Measurements from ENCODE around the gene TET2.

TET2 gene

GRCh38 chr4:105189855-105190650, 43.4 kb downstream of the TET2 start:
- no peak for DNase-seq

- DNase-seq = no peak
These were observed 45.0 kb downstream of the TET2 start for GRCh38 chr4:105191621-105192210.

- DNase-seq = no peak
These were observed 45.8 kb downstream of the TET2 start for GRCh38 chr4:105192474-105192873.

GRCh38 chr4:105192910-105193309, 46.2 kb downstream of the TET2 start:
- DNase-seq = no peak

- DNase-seq = no peak
These were observed 46.9 kb downstream of the TET2 start for GRCh38 chr4:105193536-105193935.

- DNase-seq = no peak
These were observed 47.9 kb downstream of the TET2 start for GRCh38 chr4:105194328-105195231.

GRCh38 chr4:105196523-105197145, 50.0 kb downstream of the TET2 start:
- no peak for DNase-seq

GRCh38 chr4:105197777-105198176, 51.1 kb downstream of the TET2 start:
- no peak for DNase-seq

- no peak for DNase-seq
These were observed 51.9 kb downstream of the TET2 start for GRCh38 chr4:105198541-105198940.

- DNase-seq = no peak
These were observed 59.5 kb downstream of the TET2 start for GRCh38 chr4:105206214-105206613.

- no peak for DNase-seq
These were observed 60.7 kb downstream of the TET2 start for GRCh38 chr4:105207386-105207785.

- DNase-seq = no peak
These were observed 61.9 kb downstream of the TET2 start for GRCh38 chr4:105208561-105208960.

GRCh38 chr4:105210916-105211315, 64.2 kb downstream of the TET2 start:
- DNase-seq = no peak

- no peak for DNase-seq
These were observed 69.1 kb downstream of the TET2 start for GRCh38 chr4:105215609-105216313.

- no peak for DNase-seq
These were observed 78.8 kb downstream of the TET2 start for GRCh38 chr4:105225500-105225899.

- DNase-seq = no peak
These were observed 80.4 kb downstream of the TET2 start for GRCh38 chr4:105227054-105227453.

- DNase-seq = no peak
These were observed 83.6 kb downstream of the TET2 start for GRCh38 chr4:105230287-105230686.

GRCh38 chr4:105232374-105232773, 85.7 kb downstream of the TET2 start:
- no peak for DNase-seq

GRCh38 chr4:105234582-105234981, 87.9 kb downstream of the TET2 start:
- no peak for DNase-seq

- DNase-seq = no peak
These were observed 89.7 kb downstream of the TET2 start for GRCh38 chr4:105236202-105236915.

- no peak for DNase-seq
These were observed 90.2 kb downstream of the TET2 start for GRCh38 chr4:105236916-105237311.

GRCh38 chr4:105240037-105240436, 93.4 kb downstream of the TET2 start:
- no peak for DNase-seq

All from activated effector memory CD4-positive, alpha-beta T cell treated with Interleukin-2 at 50 U/mL for 16 hours (primary cell).